ENCODE data around the gene COA3.

COA3 gene

DNA sequence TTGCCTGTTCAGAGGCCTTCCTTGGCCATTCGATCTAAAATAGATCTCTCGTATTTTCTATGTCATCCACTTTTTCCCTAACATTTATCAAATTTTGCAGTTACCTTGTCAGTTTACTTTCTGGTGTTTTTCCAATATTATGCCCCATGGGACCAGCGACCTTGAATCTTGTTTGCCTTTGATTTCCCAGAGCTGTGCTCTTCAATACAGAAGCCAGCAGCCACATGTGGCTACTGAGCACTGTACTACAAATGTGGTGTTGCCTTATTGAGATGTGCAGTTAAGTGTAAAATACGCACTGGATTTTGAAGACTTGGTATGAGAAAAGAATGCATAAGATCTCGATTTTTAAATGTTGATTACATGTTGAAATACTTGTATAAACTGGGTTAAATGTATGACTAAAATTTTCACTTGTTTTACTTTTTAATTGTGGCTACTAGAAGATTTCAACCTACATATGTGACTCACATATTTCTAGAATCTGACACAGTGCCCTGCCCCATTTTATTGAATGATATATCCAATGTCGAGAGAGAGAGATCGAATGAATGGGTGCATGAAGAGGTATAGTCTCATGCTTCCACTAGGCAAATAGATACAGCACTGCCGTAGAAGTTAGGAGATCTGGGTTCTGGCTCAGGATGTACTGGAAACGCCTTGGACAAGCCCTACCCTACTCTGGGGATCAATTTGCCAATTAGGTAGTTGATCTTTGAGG, 33.9 kb upstream of the COA3 start:
- TF ChIP-seq, protein P1, sequence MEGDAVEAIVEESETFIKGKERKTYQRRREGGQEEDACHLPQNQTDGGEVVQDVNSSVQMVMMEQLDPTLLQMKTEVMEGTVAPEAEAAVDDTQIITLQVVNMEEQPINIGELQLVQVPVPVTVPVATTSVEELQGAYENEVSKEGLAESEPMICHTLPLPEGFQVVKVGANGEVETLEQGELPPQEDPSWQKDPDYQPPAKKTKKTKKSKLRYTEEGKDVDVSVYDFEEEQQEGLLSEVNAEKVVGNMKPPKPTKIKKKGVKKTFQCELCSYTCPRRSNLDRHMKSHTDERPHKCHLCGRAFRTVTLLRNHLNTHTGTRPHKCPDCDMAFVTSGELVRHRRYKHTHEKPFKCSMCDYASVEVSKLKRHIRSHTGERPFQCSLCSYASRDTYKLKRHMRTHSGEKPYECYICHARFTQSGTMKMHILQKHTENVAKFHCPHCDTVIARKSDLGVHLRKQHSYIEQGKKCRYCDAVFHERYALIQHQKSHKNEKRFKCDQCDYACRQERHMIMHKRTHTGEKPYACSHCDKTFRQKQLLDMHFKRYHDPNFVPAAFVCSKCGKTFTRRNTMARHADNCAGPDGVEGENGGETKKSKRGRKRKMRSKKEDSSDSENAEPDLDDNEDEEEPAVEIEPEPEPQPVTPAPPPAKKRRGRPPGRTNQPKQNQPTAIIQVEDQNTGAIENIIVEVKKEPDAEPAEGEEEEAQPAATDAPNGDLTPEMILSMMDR (IDR thresholded peaks at IDR 0.05): no peak

- TF ChIP-seq, protein P1 (IDR thresholded peaks at IDR 0.05): no peak
These were observed 32.5 kb upstream of the COA3 start for GRCh38 chr17:42830971-42831370.

- TF ChIP-seq, protein P1 (IDR thresholded peaks at IDR 0.05): no peak
These were observed 29.0 kb upstream of the COA3 start for GRCh38 chr17:42827472-42827871.

DNA sequence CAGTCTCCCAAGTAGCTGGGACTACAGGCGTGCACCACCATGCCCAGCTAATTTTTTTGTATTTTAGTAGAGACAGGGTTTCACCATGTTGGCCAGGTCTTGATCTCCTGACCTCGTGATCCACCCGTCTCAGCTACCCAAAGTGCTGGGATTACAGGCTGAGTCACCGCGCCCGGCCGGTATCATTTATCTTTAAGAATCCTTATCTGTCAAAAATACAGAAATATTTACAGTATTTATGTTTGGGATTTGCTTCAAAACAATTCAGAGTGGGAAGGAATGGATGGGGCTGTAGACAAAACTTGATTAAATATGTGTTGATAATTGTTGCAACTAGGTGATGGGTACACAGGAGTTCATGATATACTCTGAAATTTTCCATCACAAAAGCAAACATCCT, 22.7 kb upstream of the COA3 start:
- TF ChIP-seq, protein P1 (IDR thresholded peaks at IDR 0.05): no peak

DNA sequence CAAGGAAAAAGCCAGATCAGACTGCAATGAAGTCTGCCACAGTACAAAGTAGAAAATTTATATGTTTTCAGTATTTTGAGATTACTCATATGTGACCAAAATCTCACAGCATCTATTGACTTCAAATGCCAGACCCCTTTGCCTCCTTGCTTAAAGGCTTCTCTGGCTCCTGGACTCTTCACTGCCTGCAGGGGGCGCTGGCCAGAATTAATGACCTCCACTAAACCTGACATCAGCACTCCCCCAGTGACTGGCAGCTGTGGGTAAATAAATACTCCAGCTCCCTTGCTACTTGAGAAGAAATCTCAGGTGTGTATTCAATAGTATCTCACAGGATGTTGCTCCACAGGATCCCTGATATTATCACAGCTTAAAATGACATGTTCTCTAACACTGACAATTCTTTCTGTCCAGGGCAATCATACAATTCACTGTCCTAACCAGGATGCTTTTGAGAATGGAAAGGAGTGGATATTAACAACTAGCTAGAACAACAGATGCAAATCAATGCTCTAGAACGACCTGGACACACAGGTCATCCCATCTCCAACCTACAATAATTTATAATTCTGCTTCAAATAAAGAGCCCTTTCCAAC, 21.5 kb upstream of the COA3 start:
- TF ChIP-seq, protein P1 (IDR thresholded peaks at IDR 0.05): peak; percentile 84

DNA sequence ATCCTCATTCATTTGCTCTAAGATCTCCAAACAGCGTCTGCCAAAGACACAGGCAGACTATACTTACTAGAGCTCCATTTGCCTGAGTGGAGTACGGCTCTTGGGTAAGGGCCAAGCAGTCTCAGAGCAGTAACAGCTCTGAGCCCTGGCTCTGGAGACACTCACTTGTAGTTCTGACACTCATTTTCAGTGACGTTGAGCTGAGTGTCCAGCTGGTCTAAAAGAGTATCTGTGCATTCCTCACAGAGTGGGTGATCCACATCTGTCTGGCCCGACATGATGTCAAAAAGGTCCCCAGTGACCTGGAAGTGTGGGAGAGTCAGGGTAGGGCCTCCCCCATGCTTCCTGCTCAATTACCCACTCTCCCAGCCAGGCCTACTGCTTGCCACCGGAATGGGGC, 19.9 kb upstream of the COA3 start:
- TF ChIP-seq, protein P1 (IDR thresholded peaks at IDR 0.05): no peak

GRCh38 chr17:42817866-42818265, 19.4 kb upstream of the COA3 start:
- TF ChIP-seq, protein P1 (IDR thresholded peaks at IDR 0.05): no peak

Data from LNCAP (cell line).